ENCODE measurements around the gene RMND5A.
"Not testable (repeated sequence)": the region's sequence is repeated elsewhere in the genome, so short reads cannot be mapped to it uniquely, and the experiment has no call there.

DNA sequence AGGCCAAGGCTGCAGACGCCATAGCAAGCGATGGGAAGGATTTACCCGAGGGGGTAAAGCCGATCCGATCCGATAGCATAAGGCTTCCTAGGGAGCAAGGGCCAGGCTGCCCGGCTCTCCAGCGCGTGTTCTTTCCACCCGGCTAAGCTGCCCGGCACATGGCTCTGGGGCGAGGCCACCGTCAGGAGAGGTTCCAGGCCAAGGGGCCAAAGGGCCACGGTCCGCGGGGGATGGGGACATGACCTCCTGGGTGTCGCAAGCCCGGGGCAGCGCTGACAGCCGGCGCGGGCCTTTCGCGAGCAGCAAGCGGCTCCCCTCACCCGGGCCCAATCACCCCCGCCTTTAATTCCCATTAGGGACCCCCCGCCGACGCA is 841 bp upstream of the RMND5A start:
- not testable (repeated sequence) for TF ChIP-seq CTCF (conservative IDR thresholded peaks at IDR 0.05; ENCODE audit: low read depth, low read length); EZH2 (IDR thresholded peaks at IDR 0.05; ENCODE audit: low read length, unreplicated experiment); EZH2phosphoT487 (IDR thresholded peaks at IDR 0.05; ENCODE audit: borderline replicate concordance, low read length)
